Ovary (tissue), 3 donors: Measurements from ENCODE around the gene FMNL3.

Experiments used
- CTCF ChIP-seq, 3 donors: fragments of 450-650 bp in 2 of 3; fragments of 200-600 bp in 1 of 3; IDR thresholded peaks; one replicate each; pipeline versions ENCODE4 v1.5.1 to v1.8.0; 2016 to 2022; ENCODE audit warnings: antibody characterized with exemption in 3 of 3, mild to moderate bottlenecking in 1 of 3
- POLR2A ChIP-seq: fragments of 450-650 bp; IDR thresholded peaks from one replicate; pipeline ENCODE4 v1.6.1; 2017; ENCODE audit warnings: antibody characterized with exemption, mild to moderate bottlenecking, moderate library complexity
- donor health status: DM: no; HTN: no; CAD: no.

DNA sequence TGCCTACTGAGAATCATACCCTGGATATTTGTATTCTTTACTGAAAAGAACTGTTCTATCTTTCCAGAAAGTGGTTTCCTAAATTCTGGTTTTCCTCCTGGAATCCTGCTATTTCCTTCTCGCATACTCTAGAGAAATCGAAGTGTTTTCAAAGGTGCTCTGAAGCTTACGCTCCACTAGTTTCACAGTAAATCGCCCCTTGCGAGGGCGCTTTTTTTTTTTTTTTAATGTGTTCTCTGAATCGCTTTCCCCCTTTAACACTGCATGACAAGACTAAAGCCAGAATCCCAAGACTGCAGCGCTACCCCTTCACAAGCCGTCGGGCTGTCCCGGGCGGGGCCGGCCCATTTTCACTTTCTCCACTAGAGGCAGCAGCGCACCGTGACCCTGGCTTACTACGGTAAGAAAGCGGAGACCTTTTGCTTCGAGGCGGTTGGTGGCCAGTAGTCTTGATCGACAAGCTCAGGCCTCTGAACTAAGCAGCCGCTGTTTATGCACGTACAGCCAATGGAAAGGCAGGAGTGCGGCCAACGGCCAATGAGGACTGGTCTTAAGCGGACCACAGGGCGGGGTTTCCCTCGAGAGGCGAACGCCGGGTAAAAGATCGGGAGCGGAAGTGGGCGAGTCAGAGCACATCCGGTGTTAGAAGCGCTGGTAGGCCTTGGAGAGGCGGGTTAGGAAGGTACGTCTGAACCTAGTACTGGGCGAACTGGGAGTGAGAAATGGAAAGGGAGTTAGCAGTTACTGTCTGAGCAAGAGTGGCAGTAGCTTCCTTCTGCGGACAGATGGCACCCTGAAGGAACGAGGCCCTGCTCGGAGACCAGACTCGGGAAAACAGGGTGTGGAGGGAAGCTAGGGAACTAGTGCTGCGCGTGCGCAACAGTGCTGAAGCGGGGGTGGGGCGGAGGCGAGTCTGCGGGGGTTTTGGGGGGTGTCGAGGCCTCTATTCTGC is 34.0 kb upstream of the FMNL3 start, which contains the start of gene TMBIM6:
- TF ChIP-seq CTCF (IDR thresholded peaks at IDR 0.05): peak; percentile 91 to 98 (median 96)
- TF ChIP-seq POLR2A: peak; percentile 99
